ENCODE measurements around the gene ZFHX3. TPM values are rescaled to one million over a fixed set of nuclear protein-coding genes. Genes with fewer than 3 reads are reported as not detected.
"Not testable (repeated sequence)": the region's sequence is repeated elsewhere in the genome, so short reads cannot be mapped to it uniquely, and the experiment has no call there.

Gene ZFHX3
- total RNA-seq, 1 experiment from 2014 or later = 2.0 TPM

DNA sequence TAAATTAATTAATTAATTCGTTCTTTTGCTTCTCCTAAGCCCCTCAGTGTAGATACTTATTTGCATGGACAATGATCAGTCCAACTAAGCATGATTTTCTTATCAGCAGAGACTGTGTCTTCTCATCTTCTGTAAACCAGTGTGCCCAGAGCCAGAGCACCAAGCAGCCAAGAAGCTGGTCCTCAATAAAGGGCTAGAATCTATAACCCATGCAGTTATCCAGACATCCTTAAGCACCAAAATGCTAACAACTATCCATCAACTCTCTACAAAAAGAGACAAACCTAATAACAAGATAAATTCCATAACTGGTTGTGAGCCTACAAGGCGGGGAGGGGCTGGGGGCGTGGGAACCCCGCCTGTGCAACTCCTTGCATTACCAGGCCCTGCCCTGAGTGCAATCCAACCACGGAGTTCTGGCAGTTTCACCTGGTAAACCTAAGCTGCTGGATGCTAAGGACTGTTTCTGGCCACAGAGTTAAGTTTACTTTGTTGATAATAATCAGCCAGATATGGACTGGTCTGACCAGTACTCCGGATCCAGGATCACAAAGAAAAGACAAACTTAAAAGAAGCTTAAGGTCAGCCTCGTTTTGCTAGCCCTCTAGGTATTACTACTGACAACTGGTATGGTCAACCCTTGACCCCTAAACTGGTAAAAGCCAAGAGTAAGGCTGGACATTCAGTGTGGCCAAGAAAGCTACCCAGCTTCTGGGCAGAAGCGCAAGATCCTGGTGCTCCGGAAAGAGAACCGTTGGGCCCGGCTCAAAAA lies 51.5 kb downstream of the ZFHX3 start:
- no peak for DNase-seq (ENCODE audit: low read depth)

DNA sequence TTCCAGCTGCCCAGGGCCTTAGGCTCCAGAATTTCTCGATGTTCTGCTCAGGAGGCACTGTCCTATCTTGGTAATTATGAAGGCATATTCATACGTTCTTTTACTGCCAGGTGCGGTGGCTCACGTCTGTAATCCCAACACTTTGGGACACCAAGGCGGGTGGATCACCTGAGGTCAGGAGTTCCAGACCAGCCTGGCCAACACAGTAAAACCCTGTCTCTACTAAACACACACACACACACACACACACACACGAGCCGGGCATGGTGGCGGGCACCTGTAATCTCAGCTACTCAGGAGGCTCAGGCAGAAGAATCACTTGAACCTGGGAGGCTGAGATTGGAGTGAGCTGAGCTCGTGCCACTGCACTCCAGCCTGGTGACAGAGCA lies 52.1 kb downstream of the ZFHX3 start:
- not testable (repeated sequence) for DNase-seq (ENCODE audit: low read depth)

DNA sequence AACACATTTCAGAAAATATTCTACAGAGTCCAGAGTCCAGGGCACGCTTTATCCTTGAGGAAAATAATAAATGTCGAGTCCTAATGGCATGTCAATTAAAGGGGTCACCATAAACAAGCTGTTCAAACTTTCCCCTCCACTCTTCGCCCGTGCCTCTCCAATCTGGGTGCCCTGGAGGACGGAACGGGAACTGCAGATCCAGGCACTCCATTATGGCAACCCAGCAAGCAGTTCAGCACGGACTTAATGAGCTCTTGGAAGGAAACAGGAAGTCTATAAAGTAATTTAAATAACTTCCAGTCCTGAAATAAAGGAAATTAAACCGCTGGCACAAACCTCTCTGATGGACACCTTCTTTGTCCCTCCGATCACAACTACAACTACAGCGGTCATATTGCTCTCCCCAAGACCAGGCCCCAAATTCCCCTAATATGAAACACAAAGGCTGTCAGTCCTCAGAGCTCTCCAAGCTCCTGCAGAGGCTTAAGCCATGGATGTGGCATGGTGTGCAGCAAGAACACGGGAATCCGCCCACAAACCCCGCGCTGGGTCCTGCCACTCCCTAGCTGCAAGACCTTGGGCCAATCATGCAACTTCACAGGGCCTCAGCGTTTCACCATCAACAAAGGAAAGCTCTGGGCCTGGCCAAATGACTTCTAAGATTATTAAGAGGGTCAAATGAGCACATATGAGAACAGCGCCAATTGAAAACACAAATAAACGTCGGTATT lies 52.6 kb downstream of the ZFHX3 start:
- DNase-seq (ENCODE audit: low read depth) = peak; percentile 41

DNA sequence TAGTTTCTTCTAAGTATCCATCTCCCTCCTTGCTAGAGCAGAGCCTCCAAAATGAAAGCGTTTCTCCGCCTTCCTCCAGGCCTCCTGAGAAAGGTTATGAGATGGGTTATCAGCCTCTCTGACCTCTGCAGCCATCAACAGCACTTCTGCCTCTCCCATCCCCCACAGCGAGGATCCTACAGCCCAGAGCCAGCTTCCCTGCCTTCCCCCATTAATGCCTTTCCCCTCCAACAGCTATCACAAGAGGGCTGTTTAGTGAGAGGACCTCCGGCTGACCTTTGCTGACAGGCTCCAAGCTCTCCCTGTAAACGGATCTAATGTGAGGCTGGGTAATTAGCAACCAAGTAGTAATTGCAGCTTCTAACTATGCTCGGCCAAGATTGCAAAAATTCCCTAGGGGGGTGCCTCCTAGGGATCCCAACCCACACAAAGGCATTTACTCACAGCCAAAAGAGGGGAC lies 55.8 kb downstream of the ZFHX3 start:
- no peak for DNase-seq (ENCODE audit: low read depth)

DNA sequence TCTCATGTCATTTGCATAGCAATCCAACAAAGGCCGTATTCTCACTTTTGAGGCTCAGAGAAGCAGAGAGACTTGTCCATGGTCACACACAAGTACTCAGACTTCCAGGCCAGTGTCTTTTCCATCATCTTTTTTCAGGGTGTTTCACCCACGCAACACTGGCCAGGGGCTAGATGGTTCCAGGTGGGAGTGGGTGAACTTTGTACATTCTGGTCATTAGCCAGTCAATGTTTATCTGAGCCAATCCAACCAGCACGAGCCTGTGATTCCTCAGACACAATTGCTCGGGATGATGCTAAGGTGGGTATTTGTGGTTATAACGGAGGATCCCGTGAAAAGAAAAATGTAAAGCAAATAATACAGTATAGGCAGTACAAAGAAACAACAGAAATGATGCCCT lies 56.3 kb downstream of the ZFHX3 start:
- DNase-seq (ENCODE audit: low read depth) = no peak

DNA sequence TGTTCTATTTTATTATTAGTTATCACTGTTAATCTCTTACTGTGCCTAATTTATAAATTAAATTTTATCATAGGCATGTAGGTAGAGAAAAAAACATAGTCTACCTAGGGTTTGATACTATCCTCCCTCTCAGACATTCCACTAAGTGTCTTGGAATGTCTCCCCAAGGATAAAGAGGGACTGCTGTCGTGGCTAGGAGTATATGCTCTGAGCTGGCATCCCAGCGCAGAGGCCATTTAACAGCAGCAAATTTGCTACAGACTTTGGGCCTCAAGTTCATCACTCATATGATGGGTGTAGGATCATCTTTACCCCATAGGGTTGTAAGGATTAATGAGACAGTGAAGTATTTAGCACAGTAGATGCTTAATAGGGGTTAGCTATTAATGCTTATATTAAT lies 56.7 kb downstream of the ZFHX3 start:
- no peak for DNase-seq (ENCODE audit: low read depth)

DNA sequence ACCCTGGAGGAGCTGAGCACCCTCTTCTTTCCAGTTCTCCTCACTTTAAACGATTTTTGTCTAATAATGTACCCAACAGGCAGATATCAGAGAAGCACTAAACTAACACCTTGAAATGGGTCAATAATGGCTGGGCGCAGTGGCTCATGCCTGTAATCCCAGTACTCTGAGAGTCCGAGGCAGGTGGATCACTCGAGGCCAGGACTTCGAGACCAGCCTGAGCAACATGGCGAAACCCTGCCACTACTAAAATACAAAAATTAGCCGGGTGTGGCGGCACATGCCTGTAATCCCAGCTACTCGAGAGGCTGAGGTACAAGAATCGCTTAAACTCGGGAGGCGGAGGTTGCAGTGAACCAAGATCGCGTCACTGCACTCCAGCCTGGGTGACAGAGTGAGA lies 57.4 kb downstream of the ZFHX3 start:
- no peak for DNase-seq (ENCODE audit: low read depth)

DNA sequence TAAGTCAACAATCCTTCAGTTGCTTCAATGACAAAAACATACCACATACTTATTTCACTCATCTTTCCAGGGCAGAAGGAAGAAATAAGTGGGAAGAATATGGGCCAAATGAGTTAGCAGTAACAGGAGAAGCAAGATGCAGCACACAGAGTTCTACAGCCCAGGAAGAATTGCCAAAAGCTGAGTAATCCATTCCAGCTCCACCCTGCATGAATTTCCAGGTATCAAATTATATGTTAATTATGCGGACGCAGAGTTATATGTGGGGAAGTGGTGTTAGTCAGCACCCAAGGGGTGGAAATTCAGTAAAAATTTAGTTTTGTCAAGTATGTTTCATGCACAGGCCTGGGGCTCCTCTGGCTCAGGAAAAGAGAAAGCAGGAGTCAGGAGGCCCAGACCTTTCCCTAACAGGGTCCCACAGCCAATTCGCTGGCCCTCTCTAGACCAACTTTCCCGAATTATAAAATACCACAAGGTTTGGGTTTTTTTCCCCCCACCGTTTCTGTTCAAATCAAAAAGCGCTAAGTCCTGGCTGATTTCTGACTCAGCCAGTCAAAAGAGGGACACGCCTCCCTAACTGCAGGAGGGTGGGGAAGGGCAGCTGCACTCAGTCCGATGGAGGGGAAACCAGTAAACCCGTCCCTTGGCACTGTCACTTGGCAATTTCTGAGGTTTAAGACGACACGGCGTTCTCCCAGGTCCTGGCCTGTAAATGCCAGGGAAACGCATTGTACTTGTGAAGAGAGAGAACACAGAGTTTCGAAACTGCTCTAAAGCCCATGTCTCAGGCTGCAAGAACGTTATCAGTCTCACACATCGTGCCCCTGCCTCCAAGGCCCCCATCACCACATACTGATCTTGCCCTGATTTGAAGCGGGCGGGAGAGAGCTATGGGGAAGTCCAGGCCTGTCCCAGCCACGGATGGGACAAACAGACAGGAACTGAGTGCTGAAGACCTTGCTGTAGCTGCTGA lies 58.1 kb downstream of the ZFHX3 start:
- peak; percentile 88 for DNase-seq (ENCODE audit: low read depth)

DNA sequence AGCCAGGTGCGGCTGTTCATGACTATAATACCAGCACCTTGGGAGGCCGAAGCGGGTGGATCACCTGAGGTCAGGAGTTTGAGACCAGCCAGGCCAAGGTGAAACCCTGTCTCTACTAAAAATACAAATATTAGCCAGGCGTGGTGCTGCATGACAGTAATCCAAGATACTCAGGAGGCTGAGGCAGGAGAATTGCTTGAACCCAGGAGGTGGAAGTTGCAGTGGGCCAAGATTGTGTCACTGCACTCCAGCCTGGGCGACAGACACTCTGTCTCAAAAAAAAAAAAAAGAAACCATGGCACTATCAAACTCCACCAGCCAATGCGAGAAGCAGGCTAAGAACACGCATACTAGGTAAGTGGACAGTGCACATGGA lies 58.7 kb downstream of the ZFHX3 start:
- DNase-seq (ENCODE audit: low read depth) = not testable (repeated sequence)

DNA sequence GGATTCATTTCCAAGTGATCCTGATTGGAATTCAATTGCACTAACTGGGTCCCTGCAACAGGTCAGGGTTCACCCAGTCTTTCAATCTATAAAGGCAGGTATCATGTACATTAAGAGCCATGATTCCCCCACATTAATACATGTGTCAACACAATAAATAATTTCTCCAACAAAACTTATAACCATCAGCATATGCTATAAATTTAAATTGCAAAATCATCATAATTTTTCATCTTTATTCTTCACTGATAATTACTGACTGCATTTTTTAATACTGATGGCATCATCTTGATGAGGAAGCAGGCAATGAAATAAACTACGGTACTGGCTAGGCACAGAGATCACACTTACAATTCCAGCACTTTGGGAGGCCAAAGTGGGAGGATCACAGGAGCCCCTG lies 59.4 kb downstream of the ZFHX3 start:
- no peak for DNase-seq (ENCODE audit: low read depth)

DNA sequence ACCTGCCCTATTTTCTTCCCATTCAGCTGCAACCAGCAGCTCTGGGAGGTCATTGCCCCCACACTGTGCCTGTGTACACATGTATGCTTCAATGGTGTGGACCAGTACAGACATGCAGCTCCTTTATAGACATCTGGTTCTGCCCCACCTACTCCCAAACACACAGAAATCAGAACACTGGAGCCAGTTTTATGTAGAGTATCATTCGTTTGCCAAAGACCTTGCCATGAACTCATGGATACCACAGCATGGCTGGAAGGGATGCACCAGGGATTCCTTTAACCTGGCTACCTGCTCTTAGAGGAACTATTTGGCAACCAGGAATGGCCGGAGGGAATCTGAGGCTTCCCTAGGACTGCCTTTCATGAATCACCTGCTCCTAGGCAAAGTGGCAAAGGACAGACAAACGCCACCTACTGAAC lies 60.4 kb downstream of the ZFHX3 start:
- no peak for DNase-seq (ENCODE audit: low read depth)

DNA sequence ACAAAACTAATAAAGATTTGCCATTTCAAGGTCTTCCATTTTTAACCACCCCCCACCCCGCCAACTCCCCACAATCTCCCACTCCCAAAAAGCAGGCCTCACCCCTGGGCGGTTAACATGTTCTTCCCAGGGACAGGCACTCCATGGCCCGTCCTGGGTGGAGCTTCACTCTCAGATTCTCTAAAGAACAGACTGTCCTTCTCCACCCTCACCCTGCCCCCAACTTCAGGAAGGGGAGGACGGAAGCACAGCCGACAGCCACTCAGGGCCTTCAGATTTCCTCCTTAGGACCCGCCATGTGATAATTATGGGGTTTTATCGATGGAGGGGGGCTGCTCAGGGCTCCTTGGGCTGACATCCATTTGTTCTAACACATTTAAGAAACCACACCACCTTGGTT lies 61.9 kb downstream of the ZFHX3 start:
- no peak for DNase-seq (ENCODE audit: low read depth)

DNA sequence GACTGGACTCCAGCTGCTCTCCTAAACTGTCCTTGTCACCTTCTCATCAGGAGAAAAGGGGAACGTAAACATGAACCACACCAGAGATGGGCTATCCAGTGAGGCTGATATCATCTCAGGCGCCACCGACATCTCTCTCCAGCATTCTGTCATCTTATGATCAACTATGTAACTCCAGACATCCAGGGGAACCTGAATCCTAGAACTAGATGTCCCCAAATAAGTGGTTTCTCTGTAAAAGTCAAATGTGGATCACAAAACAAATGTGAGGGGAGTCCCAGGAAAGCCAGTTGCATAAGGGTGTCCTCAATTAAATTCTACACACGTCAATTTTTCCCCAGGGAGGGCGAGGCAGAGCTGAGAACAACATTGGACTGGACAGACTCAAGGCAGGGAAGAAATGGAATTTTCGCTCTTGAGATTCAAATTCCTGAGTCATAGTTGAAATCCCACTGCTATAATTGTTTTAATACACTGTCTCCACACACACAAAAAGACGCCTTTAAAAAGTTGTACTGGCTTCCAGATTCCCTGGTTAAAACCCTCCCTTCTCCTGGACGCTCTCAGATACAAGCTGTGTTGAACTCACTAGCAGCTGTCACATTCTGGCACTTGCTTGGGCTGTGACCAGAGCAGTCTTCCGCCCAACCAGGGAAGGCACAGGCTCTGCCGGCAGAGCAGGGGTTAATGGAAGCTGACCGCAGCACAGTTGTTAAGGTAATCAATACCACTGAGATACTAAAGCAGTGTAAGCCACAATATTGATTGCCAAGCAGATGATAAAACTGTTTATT lies 62.6 kb downstream of the ZFHX3 start:
- DNase-seq (ENCODE audit: low read depth) = no peak

DNA sequence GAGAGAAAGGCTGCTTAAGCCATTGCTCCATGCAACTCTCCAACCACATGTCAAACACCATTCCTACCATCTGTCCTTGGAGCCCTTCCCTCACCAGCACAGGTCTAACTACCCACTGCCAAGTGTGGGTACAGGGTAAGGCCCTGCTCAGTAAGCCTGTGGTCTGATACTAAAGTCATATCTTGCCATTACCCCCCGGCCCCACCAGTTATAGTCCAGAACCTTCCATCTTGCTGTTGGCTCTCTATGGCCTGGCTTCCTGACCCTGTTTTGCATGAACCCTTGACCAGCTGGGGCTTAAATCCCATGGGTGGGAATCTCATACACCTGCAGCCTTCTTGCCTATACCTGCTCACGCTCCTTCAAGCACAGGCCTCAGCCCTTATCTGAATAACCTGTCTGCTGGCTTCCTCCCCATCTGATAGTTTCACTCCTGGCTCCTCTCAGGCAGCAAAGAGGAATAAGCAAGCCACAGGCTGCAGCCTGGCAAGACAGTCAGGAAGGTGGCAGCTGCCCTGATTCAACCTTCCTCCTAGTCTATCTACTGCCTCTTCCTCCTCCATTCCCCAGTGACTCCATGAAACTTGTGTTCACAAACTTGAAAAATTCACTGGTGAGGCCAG lies 64.1 kb downstream of the ZFHX3 start:
- no peak for DNase-seq (ENCODE audit: low read depth)

DNA sequence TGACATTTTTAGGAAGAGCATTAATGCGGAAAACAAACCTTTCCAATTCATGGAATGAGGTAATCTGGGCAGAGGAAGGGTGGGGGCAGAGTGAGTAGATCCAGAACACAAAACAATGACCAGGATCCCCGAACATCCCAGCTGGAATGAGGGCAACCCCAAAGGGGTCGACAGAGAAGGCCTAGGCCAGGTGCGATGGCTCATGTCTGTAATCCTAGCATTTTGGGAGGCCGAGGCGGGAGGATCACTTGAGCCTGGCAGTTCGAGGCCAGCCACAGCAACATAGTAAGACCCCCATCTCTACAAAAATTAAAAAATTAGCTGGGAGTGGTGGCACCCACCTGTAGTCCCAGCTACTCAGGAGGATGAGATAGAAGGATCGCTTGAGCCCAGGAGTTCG lies 64.7 kb downstream of the ZFHX3 start:
- DNase-seq (ENCODE audit: low read depth) = no peak

DNA sequence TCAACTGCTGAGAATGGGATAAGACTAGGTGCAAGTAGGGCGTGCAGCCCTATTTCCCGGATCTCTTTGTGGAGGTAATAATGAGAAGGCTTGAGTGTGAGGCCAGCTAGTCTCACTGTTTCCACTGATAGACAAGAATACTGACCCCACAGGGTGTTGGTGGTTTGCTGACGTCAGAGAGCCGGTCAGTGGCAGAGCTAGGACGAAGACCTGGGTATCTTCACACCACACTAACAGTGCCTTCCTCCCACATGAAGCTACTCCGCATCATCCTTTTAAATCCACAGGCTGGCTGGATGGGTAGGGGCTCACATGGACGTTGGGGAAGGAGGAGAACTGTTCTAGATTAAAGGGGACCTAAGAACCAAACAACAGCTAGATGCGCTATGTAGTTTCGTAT lies 68.0 kb downstream of the ZFHX3 start:
- peak; percentile 54 for DNase-seq (ENCODE audit: low read depth)

DNA sequence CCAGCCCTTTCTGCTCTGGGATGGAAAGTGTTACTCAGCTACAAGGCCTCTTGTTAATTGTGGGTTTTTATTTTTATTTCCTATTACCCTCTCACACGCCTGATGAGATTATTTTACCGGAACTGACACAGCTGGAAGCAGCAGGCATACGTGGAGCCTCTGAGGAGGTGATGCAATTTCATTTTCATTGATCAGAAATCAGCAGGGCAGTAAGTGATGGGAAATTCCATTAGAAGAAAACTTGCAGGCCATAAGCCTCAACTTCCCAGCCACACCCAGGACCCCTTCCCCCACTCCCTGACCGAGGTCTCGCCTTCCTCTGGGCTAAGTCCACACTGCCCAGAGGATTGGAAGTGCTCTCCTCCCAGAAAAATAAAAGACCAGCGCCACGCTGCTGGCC lies 69.7 kb downstream of the ZFHX3 start:
- DNase-seq (ENCODE audit: low read depth) = no peak

DNA sequence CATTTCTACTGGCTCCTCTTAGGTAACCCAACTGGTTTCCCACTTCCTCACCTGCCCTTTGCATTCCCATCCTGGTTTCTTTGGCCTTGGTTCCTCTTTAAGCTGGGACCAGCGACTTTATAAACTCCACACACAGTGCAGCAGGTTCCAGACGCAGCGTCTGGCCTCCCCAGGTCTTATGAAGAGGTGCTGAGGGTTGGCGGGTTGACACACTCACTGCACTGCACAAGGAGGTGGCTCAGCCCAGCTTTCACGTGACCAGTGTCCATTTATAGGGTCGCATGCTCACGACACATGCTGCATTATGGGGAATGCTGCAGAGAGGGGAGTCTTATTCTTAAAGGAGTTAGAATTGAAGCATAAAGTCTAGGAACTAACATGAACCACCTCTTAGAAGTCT lies 70.8 kb downstream of the ZFHX3 start:
- DNase-seq (ENCODE audit: low read depth) = no peak

DNA sequence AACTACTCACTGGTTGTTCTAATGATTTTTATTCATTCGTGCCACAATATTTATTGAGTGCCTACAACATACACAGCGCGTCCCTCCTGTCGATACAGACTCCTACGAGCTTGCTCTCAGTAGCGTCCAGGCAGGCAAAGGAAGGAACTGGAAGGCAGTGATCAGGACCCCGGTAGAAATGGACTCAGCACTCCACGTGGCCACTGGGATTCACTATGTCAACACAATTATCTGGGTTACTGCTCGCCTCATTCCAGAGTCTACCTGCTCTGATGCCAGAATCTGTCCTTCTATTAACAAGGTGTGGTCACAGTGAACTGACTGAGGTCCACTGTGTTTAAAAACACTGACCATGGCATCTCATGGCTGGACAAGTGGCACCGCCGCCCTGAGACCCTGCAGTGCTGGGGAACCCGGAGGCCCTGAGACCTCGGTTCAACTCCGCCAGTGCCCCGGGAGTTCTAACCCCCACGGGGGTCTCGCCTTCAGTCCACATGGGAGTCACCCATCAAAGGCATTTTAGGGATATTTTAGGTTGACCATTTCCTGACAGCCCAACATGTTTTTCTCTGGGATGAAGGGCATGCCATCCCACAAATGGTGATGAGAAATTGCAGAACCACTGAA lies 71.4 kb downstream of the ZFHX3 start:
- no peak for DNase-seq (ENCODE audit: low read depth)

DNA sequence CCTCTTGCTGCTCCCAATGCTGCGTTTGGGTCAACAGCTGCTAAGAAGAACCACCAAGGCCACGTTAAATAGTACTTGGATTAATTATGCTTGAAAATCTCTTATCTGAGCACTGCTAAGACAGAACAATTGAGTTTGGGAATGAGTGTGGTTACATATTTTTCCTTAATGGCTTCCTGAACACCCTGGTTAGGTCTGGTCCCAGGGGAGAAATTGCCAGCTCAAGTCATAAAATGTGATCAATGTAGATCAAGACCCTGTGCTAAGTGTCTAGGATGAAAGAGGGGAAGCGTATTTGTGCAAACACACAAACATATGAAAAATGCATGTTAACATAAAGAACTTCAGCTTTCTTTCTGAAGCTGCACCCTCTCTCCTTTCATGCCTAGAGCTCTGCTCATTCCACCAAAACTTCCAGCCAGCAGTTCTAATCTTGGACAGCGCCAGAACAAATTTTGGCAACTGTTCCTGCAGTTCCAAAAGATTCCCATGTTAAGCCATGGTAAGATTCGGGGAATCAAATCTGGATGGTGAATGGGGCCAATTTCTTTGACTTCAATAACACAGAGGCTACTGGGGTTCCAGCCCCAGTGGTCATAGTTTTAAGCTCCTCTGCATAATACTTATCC lies 72.0 kb downstream of the ZFHX3 start:
- no peak for DNase-seq (ENCODE audit: low read depth)
